Esophagus muscularis mucosa (tissue), 4 donors: ENCODE results near the gene SOX9. TPM values are rescaled to one million over a fixed set of nuclear protein-coding genes. Genes with fewer than 3 reads are reported as not detected.

Experiments used
- DNase-seq: peaks from one replicate; pipeline ENCODE4 v3.0.0-alpha.2; 2017; ENCODE audit errors: extremely low spot score
- H3K27ac ChIP-seq, 4 donors: fragments of 200-600 bp; sonication (generic); replicated peaks in 1 of 4; 1 replicate in 3 of 4; 2 replicates in 1 of 4; pipeline ENCODE4 v1.5.1; 2016 to 2019; ENCODE audit warnings: mild to moderate bottlenecking in 1 of 4
- H3K27me3 ChIP-seq, 4 donors: fragments of 200-600 bp; sonication (generic); one replicate each; pipeline versions ENCODE4 v1.5.1 to v1.6.0; 2016 to 2019
- H3K36me3 ChIP-seq, 4 donors: fragments of 200-600 bp; sonication (generic); one replicate each; pipeline ENCODE4 v1.5.1; 2016 to 2019
- H3K4me1 ChIP-seq, 4 donors: fragments of 200-600 bp; sonication (generic); one replicate each; pipeline ENCODE4 v1.5.1; 2016 to 2019
- H3K4me3 ChIP-seq, 4 donors: fragments of 200-600 bp; sonication (generic); 1 replicate in 2 of 4; 2 replicates in 2 of 4; pipeline ENCODE4 v1.5.1; 2016 to 2019; ENCODE audit warnings: mild to moderate bottlenecking in 4 of 4, moderate library complexity in 1 of 4
- H3K9me3 ChIP-seq, 4 donors: fragments of 200-600 bp; sonication (generic); 1 replicate in 3 of 4; 2 replicates in 1 of 4; pipeline ENCODE4 v1.5.1; 2016 to 2019
- EP300 ChIP-seq: sonication (generic); formaldehyde crosslinking; IDR thresholded peaks from one replicate; pipeline ENCODE4 v1.6.1; 2017; ENCODE audit warnings: antibody characterized with exemption
- POLR2A ChIP-seq: fragments of 450-650 bp; IDR thresholded peaks from one replicate; pipeline ENCODE4 v1.6.1; 2017; ENCODE audit warnings: antibody characterized with exemption, moderate library complexity, mild to moderate bottlenecking, low read depth
- POLR2AphosphoS5 ChIP-seq, 2 donors: sonication (generic); formaldehyde crosslinking; IDR thresholded peaks; one replicate each; pipeline ENCODE4 v1.6.1; 2017; ENCODE audit warnings: antibody characterized with exemption in 2 of 2
- WGBS: methylation state at CpG from one replicate; pipeline ENCODE4 v1.1.5; 2018; 5-methylcytosine and 5-hydroxymethylcytosine counted together
- intact Hi-C: fragments of 100-400 bp; cut with DNase I; formaldehyde crosslinking; loops from one replicate; pipeline ENCODE4 v1.15.1; 2023
- total RNA-seq, 4 donors: library from RNA; depleted of rRNA; stranded (reverse); fragments of >200 nt; gene quantifications; one replicate each; pipeline versions ENCODE4 v1.1.0 to v1.2.1, GENCODE V29; 2016
- TF ChIP-seq, protein P1 (sequence below), 3 experiments: fragments of 200-600 bp in 2 of 3; fragments of 450-650 bp in 1 of 3; sonication (generic) in 2 of 3; IDR thresholded peaks; one replicate each; pipeline ENCODE4 v1.5.1; 2017 to 2019; ENCODE audit warnings: antibody characterized with exemption in 3 of 3, mild to moderate bottlenecking in 2 of 3, moderate library complexity in 1 of 3

SOX9 gene
- total RNA-seq, 4 donors from 2014 or later: 1.4 to 3.7 (median 1.9) TPM

DNA sequence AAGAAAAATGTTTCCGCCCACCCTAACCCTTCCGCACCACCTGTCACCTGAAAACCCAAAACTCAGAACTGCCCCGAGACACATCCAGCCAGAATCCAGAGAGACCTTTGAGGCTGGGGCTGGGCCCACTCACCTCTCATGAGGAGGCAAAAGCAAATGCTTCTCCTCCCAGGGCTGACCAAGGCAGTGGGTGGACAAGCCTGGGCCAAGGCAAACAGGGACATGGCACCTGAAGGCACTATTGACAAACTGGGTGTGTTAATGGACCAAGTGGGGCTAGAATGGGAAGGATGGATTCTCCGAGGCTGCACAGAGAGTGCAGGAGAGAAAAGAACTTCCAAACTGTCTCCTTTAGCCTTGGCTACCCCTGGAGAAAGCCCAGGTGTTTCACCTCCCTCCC lies 54.4 kb downstream of the SOX9 start:
- TF ChIP-seq POLR2AphosphoS5 (IDR thresholded peaks at IDR 0.05) (no peak), POLR2A (no peak), EP300 (no peak)
- TF ChIP-seq, protein P1, sequence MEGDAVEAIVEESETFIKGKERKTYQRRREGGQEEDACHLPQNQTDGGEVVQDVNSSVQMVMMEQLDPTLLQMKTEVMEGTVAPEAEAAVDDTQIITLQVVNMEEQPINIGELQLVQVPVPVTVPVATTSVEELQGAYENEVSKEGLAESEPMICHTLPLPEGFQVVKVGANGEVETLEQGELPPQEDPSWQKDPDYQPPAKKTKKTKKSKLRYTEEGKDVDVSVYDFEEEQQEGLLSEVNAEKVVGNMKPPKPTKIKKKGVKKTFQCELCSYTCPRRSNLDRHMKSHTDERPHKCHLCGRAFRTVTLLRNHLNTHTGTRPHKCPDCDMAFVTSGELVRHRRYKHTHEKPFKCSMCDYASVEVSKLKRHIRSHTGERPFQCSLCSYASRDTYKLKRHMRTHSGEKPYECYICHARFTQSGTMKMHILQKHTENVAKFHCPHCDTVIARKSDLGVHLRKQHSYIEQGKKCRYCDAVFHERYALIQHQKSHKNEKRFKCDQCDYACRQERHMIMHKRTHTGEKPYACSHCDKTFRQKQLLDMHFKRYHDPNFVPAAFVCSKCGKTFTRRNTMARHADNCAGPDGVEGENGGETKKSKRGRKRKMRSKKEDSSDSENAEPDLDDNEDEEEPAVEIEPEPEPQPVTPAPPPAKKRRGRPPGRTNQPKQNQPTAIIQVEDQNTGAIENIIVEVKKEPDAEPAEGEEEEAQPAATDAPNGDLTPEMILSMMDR (IDR thresholded peaks at IDR 0.05): no peak

More for the DNA sequence above, 54.4 kb downstream of the SOX9 start:
- WGBS: 97% methylated on average over 4 of the region's 4 CpGs
- H3K4me1 ChIP-seq: peaks cover 0 to 10% (median 0%) of the 10 kb centered on the region in 4 donors
- intact Hi-C loops: no loop called here
- H3K27ac ChIP-seq: no peak overlapping the region
- no peak overlapping the region for H3K4me3 ChIP-seq
- DNase-seq: no peak
- H3K9me3 ChIP-seq: no peaks in the 10 kb centered on the region
- peaks cover 0 to 15% (median 0%) of the 10 kb centered on the region in 4 donors for H3K27me3 ChIP-seq
- H3K36me3 ChIP-seq: no peaks in the 10 kb centered on the region
